HL-60/S4 (cell line): ENCODE results near the gene COL13A1.

Experiments used
- in situ Hi-C: fragments of 300-500 bp; cut with MboI; formaldehyde crosslinking; loops from 2 replicates; pipeline ENCODE4 v1.14.3; 2022; ENCODE audit warnings: low sequenced_read_pairs

Gene COL13A1

GRCh38 chr10:69901628-69902505, 100.2 kb downstream of the COL13A1 start:
- in situ Hi-C loops, result loop anchor here (25.0 kb wide), 1 partner anchor 115 kb away; no protein-coding TSS in a partner anchor

GRCh38 chr10:69902835-69903535, 101.3 kb downstream of the COL13A1 start:
- in situ Hi-C loops, result loop anchor here (25.0 kb wide), 1 partner anchor 116 kb away; no protein-coding TSS in a partner anchor

- in situ Hi-C loops, result loop anchor here (25.0 kb wide), 1 partner anchor 117 kb away; no protein-coding TSS in a partner anchor
These were observed 102.8 kb downstream of the COL13A1 start for GRCh38 chr10:69904533-69904932.

GRCh38 chr10:69906425-69906824, 104.7 kb downstream of the COL13A1 start:
- in situ Hi-C loops, result loop anchor here (25.0 kb wide), 1 partner anchor 119 kb away; no protein-coding TSS in a partner anchor

- in situ Hi-C loops, result loop anchor here (25.0 kb wide), 1 partner anchor 120 kb away; no protein-coding TSS in a partner anchor
These were observed 105.8 kb downstream of the COL13A1 start for GRCh38 chr10:69907517-69907916.

GRCh38 chr10:69908124-69908523, 106.4 kb downstream of the COL13A1 start:
- in situ Hi-C loops, result loop anchor here (25.0 kb wide), 1 partner anchor 121 kb away; no protein-coding TSS in a partner anchor

GRCh38 chr10:69910561-69910960, 108.9 kb downstream of the COL13A1 start:
- in situ Hi-C loops, result loop anchor here (25.0 kb wide), 1 partner anchor 123 kb away; no protein-coding TSS in a partner anchor

- in situ Hi-C loops, result loop anchor here (25.0 kb wide), 1 partner anchor 125 kb away; no protein-coding TSS in a partner anchor
These were observed 110.2 kb downstream of the COL13A1 start for GRCh38 chr10:69911613-69912528.

GRCh38 chr10:69912589-69912988, 110.9 kb downstream of the COL13A1 start:
- in situ Hi-C loops, result loop anchor here (25.0 kb wide), 1 partner anchor 125 kb away; no protein-coding TSS in a partner anchor

GRCh38 chr10:69913606-69914382, 112.1 kb downstream of the COL13A1 start:
- in situ Hi-C loops, result loop anchor here (25.0 kb wide), 1 partner anchor 126 kb away; no protein-coding TSS in a partner anchor

- in situ Hi-C loops, result loop anchor here (25.0 kb wide), 1 partner anchor 127 kb away; no protein-coding TSS in a partner anchor
These were observed 112.9 kb downstream of the COL13A1 start for GRCh38 chr10:69914398-69915214.

- in situ Hi-C loops, result loop anchor here (25.0 kb wide), 1 partner anchor 128 kb away; no protein-coding TSS in a partner anchor
These were observed 113.5 kb downstream of the COL13A1 start for GRCh38 chr10:69915215-69915560.

GRCh38 chr10:69916118-69916517, 114.4 kb downstream of the COL13A1 start:
- in situ Hi-C loops, result loop anchor here (25.0 kb wide), 1 partner anchor 129 kb away; no protein-coding TSS in a partner anchor

- in situ Hi-C loops, result loop anchor here (25.0 kb wide), 1 partner anchor 131 kb away; no protein-coding TSS in a partner anchor
These were observed 116.3 kb downstream of the COL13A1 start for GRCh38 chr10:69918036-69918435.

GRCh38 chr10:69919250-69919649, 117.5 kb downstream of the COL13A1 start:
- in situ Hi-C loops, result loop anchor here (25.0 kb wide), 1 partner anchor 132 kb away; no protein-coding TSS in a partner anchor

- in situ Hi-C loops, result no loop called here
These were observed 123.4 kb downstream of the COL13A1 start for GRCh38 chr10:69925111-69925510.

- in situ Hi-C loops, result no loop called here
These were observed 126.6 kb downstream of the COL13A1 start for GRCh38 chr10:69928339-69928738.

GRCh38 chr10:69929575-69929974, 127.9 kb downstream of the COL13A1 start:
- in situ Hi-C loops, result no loop called here
